Measurements from ENCODE around the gene ADAMTS7. TPM values are rescaled to one million over a fixed set of nuclear protein-coding genes. Genes with fewer than 3 reads are reported as not detected.
"Not testable (repeated sequence)": the region's sequence is repeated elsewhere in the genome, so short reads cannot be mapped to it uniquely, and the experiment has no call there.

Gene ADAMTS7
- total and polyA plus RNA-seq, 4 experiments from 2014 or later, result not detected

- DNase-seq; H3K4me1 ChIP-seq (ENCODE audit: insufficient read depth, low read length); intact Hi-C loops (cut with micrococcal nuclease); H3K9me3 Mint-ChIP-seq; H3K4me3 ChIP-seq (ENCODE audit: low read length in 2 of 2); H3K27ac Mint-ChIP-seq; H3K9me3 ChIP-seq (ENCODE audit: control insufficient read depth in 1 of 2, low read length in 2 of 2); H3K27me3 ChIP-seq (ENCODE audit: insufficient read depth, low read length); H3K4me3 Mint-ChIP-seq; H3K36me3 Mint-ChIP-seq; POLR2A ChIA-PET (ENCODE audit: partially characterized antibody); H3K36me3 ChIP-seq (ENCODE audit: insufficient read depth, low read length); H3K27me3 Mint-ChIP-seq; H3K27ac ChIP-seq (ENCODE audit: low read depth, low read length); H3K4me1 Mint-ChIP-seq: not testable (repeated sequence)
- CTCF ChIA-PET (ENCODE audit: partially characterized antibody), result interaction anchor here (1.3 kb wide), 1 partner anchor 20 kb away, joined by 3 read pairs; no protein-coding TSS in a partner anchor
Measured at GRCh38 chr15:78728427-78728826, 82.8 kb downstream of the ADAMTS7 start.

- Histone ChIP-seq H3K36me3 (ENCODE audit: insufficient read depth, low read length) (no peaks in the 10 kb centered on the region), H3K27me3 (ENCODE audit: insufficient read depth, low read length) (no peaks in the 10 kb centered on the region), H3K4me3 (ENCODE audit: low read length in 2 of 2) (no peak overlapping the region), H3K27ac (ENCODE audit: low read depth, low read length) (no peak overlapping the region), H3K9me3 (ENCODE audit: control insufficient read depth in 1 of 2, low read length in 2 of 2) (no peaks in the 10 kb centered on the region), H3K4me1 (ENCODE audit: insufficient read depth, low read length) (no peaks in the 10 kb centered on the region)
- POLR2A ChIA-PET (ENCODE audit: partially characterized antibody), result no interaction called here
- H3K36me3 Mint-ChIP-seq, result no peaks in the 10 kb centered on the region
- DNase-seq, result no peak
- CTCF ChIA-PET (ENCODE audit: partially characterized antibody), result no interaction called here
- H3K27ac Mint-ChIP-seq, result no peak overlapping the region
- peaks cover 2 to 6% of the 10 kb centered on the region in 2 donors for H3K27me3 Mint-ChIP-seq
- H3K9me3 Mint-ChIP-seq, result no peaks in the 10 kb centered on the region
- no peaks in the 10 kb centered on the region for H3K4me1 Mint-ChIP-seq
- no peak overlapping the region for H3K4me3 Mint-ChIP-seq
- intact Hi-C loops (cut with micrococcal nuclease), result no loop called here
Measured at GRCh38 chr15:78727561-78727960, 83.7 kb downstream of the ADAMTS7 start.

DNA sequence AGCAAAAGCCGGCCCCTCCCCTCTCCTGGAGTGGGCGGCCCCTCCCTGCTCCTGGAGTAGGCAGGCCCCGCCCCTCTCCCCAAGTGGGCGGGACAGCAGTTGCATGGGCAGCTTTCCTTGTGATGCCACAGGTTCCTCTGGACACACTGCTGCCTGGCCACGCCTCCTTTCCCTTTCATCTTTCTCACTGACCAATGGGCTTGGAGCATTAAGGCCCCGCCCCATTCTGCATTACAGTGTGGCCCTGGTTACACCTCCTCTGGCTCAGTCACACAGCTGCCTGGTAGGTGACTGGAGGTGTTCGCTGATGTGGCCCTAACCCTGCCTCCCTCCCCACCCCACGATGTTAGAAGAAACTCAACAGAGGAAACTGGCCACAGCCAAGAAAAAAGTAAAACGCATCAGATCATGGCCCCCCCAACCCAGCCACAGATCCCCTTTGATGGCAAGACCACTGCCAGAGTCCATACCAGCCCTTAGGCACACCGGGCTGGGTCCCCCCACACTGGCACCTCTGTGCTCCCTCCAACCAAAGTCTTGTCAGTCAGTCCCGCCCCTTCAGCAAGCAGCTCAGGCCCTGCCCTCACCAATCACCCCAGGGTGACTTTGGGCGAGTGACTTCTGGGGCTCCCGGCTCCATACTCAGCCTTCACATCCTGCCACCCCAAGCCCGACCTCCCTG is 84.3 kb downstream of the ADAMTS7 start:
- H3K4me3 ChIP-seq (ENCODE audit: low read length in 2 of 2), result no peak overlapping the region
- H3K36me3 ChIP-seq (ENCODE audit: insufficient read depth, low read length), result no peaks in the 10 kb centered on the region
- DNase-seq, result no peak
- Mint-ChIP-seq H3K36me3 (no peaks in the 10 kb centered on the region), H3K27ac (peak overlapping the region in 1 of 7 donors; percentile 70), H3K27me3 (peaks cover 3% of the 10 kb centered on the region in 2 donors), H3K4me1 (no peaks in the 10 kb centered on the region), H3K9me3 (no peaks in the 10 kb centered on the region), H3K4me3 (no peak overlapping the region)
- ChIA-PET CTCF (ENCODE audit: partially characterized antibody) (no interaction called here), POLR2A (ENCODE audit: partially characterized antibody) (no interaction called here)
- H3K9me3 ChIP-seq (ENCODE audit: control insufficient read depth in 1 of 2, low read length in 2 of 2), result no peaks in the 10 kb centered on the region
- no peaks in the 10 kb centered on the region for H3K4me1 ChIP-seq (ENCODE audit: insufficient read depth, low read length)
- no peaks in the 10 kb centered on the region for H3K27me3 ChIP-seq (ENCODE audit: insufficient read depth, low read length)
- intact Hi-C loops (cut with micrococcal nuclease), result no loop called here
- no peak overlapping the region for H3K27ac ChIP-seq (ENCODE audit: low read depth, low read length)

GRCh38 chr15:78719819-78720450 is 91.3 kb downstream of the ADAMTS7 start:
- H3K4me3 Mint-ChIP-seq; H3K4me1 Mint-ChIP-seq; POLR2A ChIA-PET (ENCODE audit: partially characterized antibody); H3K27me3 ChIP-seq (ENCODE audit: insufficient read depth, low read length); DNase-seq; H3K9me3 ChIP-seq (ENCODE audit: control insufficient read depth in 1 of 2, low read length in 2 of 2); H3K4me1 ChIP-seq (ENCODE audit: insufficient read depth, low read length); H3K36me3 ChIP-seq (ENCODE audit: insufficient read depth, low read length); CTCF ChIA-PET (ENCODE audit: partially characterized antibody); H3K36me3 Mint-ChIP-seq; intact Hi-C loops (cut with micrococcal nuclease); H3K27ac Mint-ChIP-seq; H3K9me3 Mint-ChIP-seq; H3K27ac ChIP-seq (ENCODE audit: low read depth, low read length); H3K4me3 ChIP-seq (ENCODE audit: low read length in 2 of 2): not testable (repeated sequence)
- H3K27me3 Mint-ChIP-seq, result peaks cover 15 to 25% of the 10 kb centered on the region in 2 donors

DNA sequence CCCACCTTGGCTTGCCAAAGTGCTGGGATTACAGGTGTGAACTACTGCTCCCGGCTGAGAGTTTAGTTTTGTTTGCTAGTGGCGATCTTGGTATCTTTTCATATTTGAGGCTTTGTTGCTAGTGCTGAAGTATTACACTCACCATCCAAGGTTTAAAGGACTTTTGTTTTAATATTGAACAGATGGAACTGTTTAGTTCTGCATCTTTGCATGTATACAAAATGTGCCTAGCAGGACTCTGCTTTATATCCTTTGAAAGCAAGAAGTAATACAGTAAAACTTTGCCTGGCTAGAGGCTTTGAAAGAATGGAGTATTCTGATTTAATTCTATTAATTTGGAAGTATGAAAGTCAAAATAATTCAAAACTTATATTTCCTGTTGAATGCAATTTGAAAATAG is 92.4 kb downstream of the ADAMTS7 start:
- Mint-ChIP-seq H3K9me3 (peaks cover 0 to 5% (median 0%) of the 10 kb centered on the region in 8 donors), H3K36me3 (peaks cover 0 to 4% of the 10 kb centered on the region in 2 donors), H3K4me1 (no peaks in the 10 kb centered on the region), H3K27me3 (peaks cover 15 to 25% of the 10 kb centered on the region in 2 donors), H3K4me3 (no peak overlapping the region), H3K27ac (no peak overlapping the region)
- H3K9me3 ChIP-seq (ENCODE audit: control insufficient read depth in 1 of 2, low read length in 2 of 2), result no peaks in the 10 kb centered on the region
- no peak overlapping the region for H3K27ac ChIP-seq (ENCODE audit: low read depth, low read length)
- DNase-seq, result no peak
- POLR2A ChIA-PET (ENCODE audit: partially characterized antibody), result no interaction called here
- intact Hi-C loops (cut with micrococcal nuclease), result no loop called here
- H3K4me3 ChIP-seq (ENCODE audit: low read length in 2 of 2), result no peak overlapping the region
- CTCF ChIA-PET (ENCODE audit: partially characterized antibody), result interaction anchor here (1.3 kb wide), 1 partner anchor 9 kb away, joined by 7 read pairs; no protein-coding TSS in a partner anchor
- H3K4me1 ChIP-seq (ENCODE audit: insufficient read depth, low read length), result no peaks in the 10 kb centered on the region
- H3K36me3 ChIP-seq (ENCODE audit: insufficient read depth, low read length), result no peaks in the 10 kb centered on the region
- no peaks in the 10 kb centered on the region for H3K27me3 ChIP-seq (ENCODE audit: insufficient read depth, low read length)

DNA sequence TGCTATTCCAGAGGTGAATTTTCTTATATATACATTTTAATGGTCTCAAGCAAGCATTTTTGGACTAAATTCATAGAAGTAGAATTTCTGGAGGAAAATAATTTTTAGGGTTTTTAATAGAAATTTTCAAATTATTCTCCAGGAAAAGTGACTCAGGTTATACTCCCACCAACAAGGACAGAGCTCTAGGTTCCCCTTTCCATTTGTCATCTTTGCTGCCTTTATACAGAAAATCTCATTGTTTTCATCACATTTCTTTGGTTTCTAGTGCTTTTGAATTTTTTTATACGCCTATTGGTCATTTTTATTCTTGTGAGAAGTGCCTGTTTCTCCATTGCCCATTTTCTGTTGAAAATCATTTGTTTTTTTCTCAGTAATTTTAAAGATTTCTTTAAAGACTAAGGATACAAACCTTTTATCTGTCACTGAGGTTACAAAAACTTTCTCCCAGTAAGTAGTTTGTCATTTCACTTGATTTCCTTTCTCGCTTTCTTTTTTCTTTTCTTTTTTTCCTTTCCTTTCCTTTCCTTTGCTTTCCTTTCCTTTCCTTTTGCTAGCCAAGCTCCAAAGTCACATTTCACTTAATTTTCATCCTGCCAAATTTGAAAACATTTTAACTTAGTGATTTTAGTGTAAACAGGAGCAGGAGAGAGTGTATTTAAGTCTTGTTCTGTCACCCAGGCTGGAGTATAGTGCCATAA is 93.2 kb downstream of the ADAMTS7 start:
- Mint-ChIP-seq H3K4me1 (no peaks in the 10 kb centered on the region), H3K27me3 (peaks cover 15 to 25% of the 10 kb centered on the region in 2 donors), H3K36me3 (peaks cover 0 to 4% of the 10 kb centered on the region in 2 donors), H3K9me3 (peaks cover 0 to 5% (median 0%) of the 10 kb centered on the region in 8 donors), H3K27ac (no peak overlapping the region), H3K4me3 (no peak overlapping the region)
- intact Hi-C loops (cut with micrococcal nuclease), result no loop called here
- Histone ChIP-seq H3K36me3 (ENCODE audit: insufficient read depth, low read length) (no peaks in the 10 kb centered on the region), H3K27ac (ENCODE audit: low read depth, low read length) (no peak overlapping the region), H3K4me3 (ENCODE audit: low read length in 2 of 2) (no peak overlapping the region), H3K9me3 (ENCODE audit: control insufficient read depth in 1 of 2, low read length in 2 of 2) (no peaks in the 10 kb centered on the region), H3K27me3 (ENCODE audit: insufficient read depth, low read length) (no peaks in the 10 kb centered on the region), H3K4me1 (ENCODE audit: insufficient read depth, low read length) (no peaks in the 10 kb centered on the region)
- POLR2A ChIA-PET (ENCODE audit: partially characterized antibody), result no interaction called here
- CTCF ChIA-PET (ENCODE audit: partially characterized antibody), result interaction anchor here (1.3 kb wide), 1 partner anchor 9 kb away, joined by 7 read pairs; no protein-coding TSS in a partner anchor
- no peak for DNase-seq

DNA sequence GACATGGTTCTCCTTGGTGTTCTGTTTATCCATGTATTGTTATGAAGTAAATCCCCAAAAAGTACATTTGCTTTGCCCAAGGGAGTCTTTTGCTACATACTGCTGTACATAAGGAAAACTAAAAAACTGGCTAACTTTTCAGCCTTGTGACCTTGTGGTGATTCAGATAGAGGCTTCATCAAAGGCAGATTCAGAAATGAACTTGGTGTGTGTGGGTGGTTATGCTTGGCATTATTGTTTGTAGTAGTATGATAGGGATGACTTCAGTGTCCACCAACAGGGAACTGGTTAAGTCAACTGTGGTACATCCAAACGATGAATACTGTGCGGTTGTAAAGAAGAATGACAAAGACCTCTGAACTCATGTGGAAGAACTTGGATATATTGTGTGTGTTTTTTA is 94.6 kb downstream of the ADAMTS7 start:
- Mint-ChIP-seq H3K4me3 (no peak overlapping the region), H3K4me1 (no peaks in the 10 kb centered on the region), H3K36me3 (peaks cover 0 to 4% of the 10 kb centered on the region in 2 donors), H3K27ac (no peak overlapping the region), H3K27me3 (peaks cover 15 to 23% of the 10 kb centered on the region in 2 donors), H3K9me3 (peaks cover 0 to 5% (median 0%) of the 10 kb centered on the region in 8 donors)
- Histone ChIP-seq H3K27ac (ENCODE audit: low read depth, low read length) (no peak overlapping the region), H3K9me3 (ENCODE audit: control insufficient read depth in 1 of 2, low read length in 2 of 2) (no peaks in the 10 kb centered on the region), H3K36me3 (ENCODE audit: insufficient read depth, low read length) (no peaks in the 10 kb centered on the region), H3K27me3 (ENCODE audit: insufficient read depth, low read length) (no peaks in the 10 kb centered on the region), H3K4me1 (ENCODE audit: insufficient read depth, low read length) (no peaks in the 10 kb centered on the region), H3K4me3 (ENCODE audit: low read length in 2 of 2) (no peak overlapping the region)
- no peak for DNase-seq
- ChIA-PET CTCF (ENCODE audit: partially characterized antibody) (no interaction called here), POLR2A (ENCODE audit: partially characterized antibody) (no interaction called here)
- intact Hi-C loops (cut with micrococcal nuclease), result no loop called here
